Measurements from ENCODE around the gene AFF3. TPM values are rescaled to one million over a fixed set of nuclear protein-coding genes. Genes with fewer than 3 reads are reported as not detected.

Gene AFF3
- total and polyA plus RNA-seq, 2 of the 4 experiments (the other 2 are of a cell fraction) = 12.9 to 14.3 TPM

DNA sequence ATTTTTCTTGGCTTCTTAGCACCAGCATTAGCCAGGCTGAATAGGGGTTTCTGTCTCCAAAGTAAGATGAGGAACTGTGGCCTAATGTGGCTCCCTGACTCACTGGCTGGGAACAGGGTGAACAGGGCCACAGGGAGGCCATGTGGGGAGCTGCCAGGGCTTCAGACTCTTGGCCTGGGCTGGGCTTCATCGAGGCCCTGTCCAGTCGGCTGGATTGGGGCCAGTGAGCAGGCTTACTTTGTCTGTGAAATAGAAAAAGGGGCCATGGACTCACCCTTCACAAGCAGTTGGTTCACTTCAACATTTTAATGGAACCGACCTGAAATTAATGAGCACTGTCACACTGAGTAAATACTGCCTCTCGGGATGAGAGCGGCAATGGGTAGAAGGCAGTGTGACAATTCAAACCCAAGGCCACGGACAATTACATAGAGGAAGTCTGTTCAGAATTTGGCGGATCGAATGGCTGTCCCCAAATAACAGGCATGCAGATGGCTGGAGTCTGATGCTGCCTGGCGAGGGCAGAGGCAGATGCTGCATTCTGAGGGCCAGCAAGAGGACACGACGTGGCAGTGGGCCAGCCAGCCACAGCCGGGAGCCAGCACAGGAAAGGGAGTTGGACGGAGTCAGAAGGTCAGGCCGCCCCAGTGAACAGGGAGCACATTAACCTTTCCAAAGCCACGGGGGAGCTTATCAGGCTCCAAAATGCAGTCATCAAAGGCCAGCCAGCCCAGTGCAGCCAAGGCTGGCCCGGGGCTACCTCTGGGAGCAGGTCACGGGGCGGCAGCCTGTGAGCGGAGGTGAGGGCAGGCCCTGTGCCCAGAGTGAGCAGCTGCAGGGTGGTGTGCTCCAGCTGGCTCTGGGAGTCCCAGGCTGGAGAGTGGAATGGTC lies 506.0 kb downstream of the AFF3 start (continued):
- no peak for TF ChIP-seq RCOR1 (IDR thresholded peaks at IDR 0.05; ENCODE audit: insufficient replicate concordance, low read length)

DNA sequence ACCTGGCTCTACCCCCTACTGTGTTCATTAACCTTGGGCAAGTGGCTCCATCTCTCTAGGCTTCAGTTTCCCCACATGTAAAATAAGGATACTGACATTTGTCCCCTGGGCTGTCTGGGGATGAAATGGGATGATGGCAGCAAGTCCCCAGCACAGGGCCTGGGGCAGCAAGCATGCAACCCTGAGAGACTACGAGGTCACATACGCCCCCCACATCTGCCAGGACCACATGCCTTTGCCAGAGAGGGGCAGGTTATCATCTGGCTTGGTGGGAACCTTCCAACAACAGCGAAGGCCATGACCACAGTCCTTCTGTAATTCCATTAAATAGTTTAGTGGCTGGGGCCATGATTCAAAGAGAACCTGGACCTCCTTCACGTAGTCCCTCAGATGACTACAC lies 506.7 kb downstream of the AFF3 start:
- H3K4me1 ChIP-seq (ENCODE audit: control insufficient read depth, insufficient read depth, low read length) = peaks cover 2% of the 10 kb centered on the region; the same call in 1 of the 2 replicates
- H4K91ac ChIP-seq (ENCODE audit: insufficient read depth, low read depth, low read length) = no peak overlapping the region
- no peak overlapping the region for H3K56ac ChIP-seq (ENCODE audit: extremely low read depth, insufficient read depth, low read length)
- no peaks in the 10 kb centered on the region for H3K79me1 ChIP-seq (ENCODE audit: low read depth in 1 of 2, low read length in 2 of 2)
- H3K4me3 ChIP-seq (ENCODE audit: insufficient read depth, low read depth, low read length) = no peak overlapping the region
- no peak overlapping the region for H2BK20ac ChIP-seq (ENCODE audit: low read depth, low read length)
- no peak overlapping the region for H2AK5ac ChIP-seq (ENCODE audit: low read depth, low read length)
- H3K36me3 ChIP-seq (ENCODE audit: control insufficient read depth, insufficient read depth, low read length) = peaks cover 5% of the 10 kb centered on the region; the same call in 1 of the 2 replicates
- H4K5ac ChIP-seq (ENCODE audit: low read depth, low read length) = no peak overlapping the region
- no peaks in the 10 kb centered on the region; the same call in 1 of the 2 replicates for H4K20me1 ChIP-seq (ENCODE audit: insufficient read depth, low read length)
- no peak overlapping the region for H3K18ac ChIP-seq (ENCODE audit: low read depth, low read length)
- no peak overlapping the region for H4K8ac ChIP-seq (ENCODE audit: low read depth in 2 of 2, low read length in 2 of 2)
- dilution Hi-C loops (cut with HindIII; ENCODE audit: low sequenced_read_pairs, unreplicated experiment) (no loop called here), in situ Hi-C loops (cut with MboI; ENCODE audit: low sequenced_read_pairs) (no loop called here), intact Hi-C loops (cut with micrococcal nuclease) (no loop called here)
- BruUV-seq (replicated peaks) = no TSS peak
- no peak overlapping the region for H2AK9ac ChIP-seq (replicated peaks; ENCODE audit: low read depth, low read length, poor library complexity)
- no peak overlapping the region for H2BK5ac ChIP-seq (ENCODE audit: low read depth, low read length, poor library complexity, severe bottlenecking)
- DNase-seq (no peak), ATAC-seq (ENCODE audit: low read depth) (no peak)
- H3K4me2 ChIP-seq (ENCODE audit: low read depth, low read length) = no peak overlapping the region
- H2AFZ ChIP-seq (replicated peaks; ENCODE audit: low read length, poor library complexity) = no peak overlapping the region
- no peak overlapping the region for H2BK120ac ChIP-seq (ENCODE audit: low read depth, low read length)
- H3K27ac ChIP-seq (ENCODE audit: insufficient read depth, low read length) = no peak overlapping the region
- no peak overlapping the region for H2BK15ac ChIP-seq (ENCODE audit: low read depth, low read length)
- TF ChIP-seq RCOR1 (IDR thresholded peaks at IDR 0.05; ENCODE audit: insufficient replicate concordance, low read length) (no peak), MXI1 (IDR thresholded peaks at IDR 0.05; ENCODE audit: borderline replicate concordance, low read depth, low read length) (no peak), CHD1 (IDR thresholded peaks at IDR 0.05; ENCODE audit: low read depth, low read length) (no peak), NFE2L2 (IDR thresholded peaks at IDR 0.05; ENCODE audit: low read depth, low read length) (no peak), MAZ (IDR thresholded peaks at IDR 0.05; ENCODE audit: borderline replicate concordance, low read depth, low read length) (no peak)
- TF ChIP-seq, protein P1, sequence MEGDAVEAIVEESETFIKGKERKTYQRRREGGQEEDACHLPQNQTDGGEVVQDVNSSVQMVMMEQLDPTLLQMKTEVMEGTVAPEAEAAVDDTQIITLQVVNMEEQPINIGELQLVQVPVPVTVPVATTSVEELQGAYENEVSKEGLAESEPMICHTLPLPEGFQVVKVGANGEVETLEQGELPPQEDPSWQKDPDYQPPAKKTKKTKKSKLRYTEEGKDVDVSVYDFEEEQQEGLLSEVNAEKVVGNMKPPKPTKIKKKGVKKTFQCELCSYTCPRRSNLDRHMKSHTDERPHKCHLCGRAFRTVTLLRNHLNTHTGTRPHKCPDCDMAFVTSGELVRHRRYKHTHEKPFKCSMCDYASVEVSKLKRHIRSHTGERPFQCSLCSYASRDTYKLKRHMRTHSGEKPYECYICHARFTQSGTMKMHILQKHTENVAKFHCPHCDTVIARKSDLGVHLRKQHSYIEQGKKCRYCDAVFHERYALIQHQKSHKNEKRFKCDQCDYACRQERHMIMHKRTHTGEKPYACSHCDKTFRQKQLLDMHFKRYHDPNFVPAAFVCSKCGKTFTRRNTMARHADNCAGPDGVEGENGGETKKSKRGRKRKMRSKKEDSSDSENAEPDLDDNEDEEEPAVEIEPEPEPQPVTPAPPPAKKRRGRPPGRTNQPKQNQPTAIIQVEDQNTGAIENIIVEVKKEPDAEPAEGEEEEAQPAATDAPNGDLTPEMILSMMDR (conservative IDR thresholded peaks at IDR 0.05; ENCODE audit: low read depth, low read length) = no peak
- H3K14ac ChIP-seq (replicated peaks; ENCODE audit: low read depth, low read length) = no peak overlapping the region
- 100% methylated on average over 2 of the region's 4 CpGs; no CpG with 5 or more reads in 1 of the 2 experiments for WGBS, 2 experiments (ENCODE audit: extremely low coverage in 2 of 2, insufficient read length in 1 of 2)
- ChIA-PET POLR2A (ENCODE audit: unreplicated experiment) (no interaction called here), CTCF (no interaction called here)
- no peak overlapping the region for H3K4ac ChIP-seq (ENCODE audit: low read depth, low read length)
- 0 out of 2 replicates have a peak, but pooled peaks cover 4% of the 10 kb centered on the region for H3K9me1 ChIP-seq (ENCODE audit: insufficient read depth, low read length)
- H3K23ac ChIP-seq (ENCODE audit: low read depth, low read length) = no peak overlapping the region
- H3K9ac ChIP-seq (ENCODE audit: low read depth, low read length) = no peak overlapping the region
- H3K9me3 ChIP-seq (ENCODE audit: control insufficient read depth, insufficient read depth, low read length) = peaks cover 3% of the 10 kb centered on the region; the same call in 1 of the 2 replicates
- no peaks in the 10 kb centered on the region for H3K27me3 ChIP-seq (ENCODE audit: control insufficient read depth, insufficient read depth, low read length)

Measured in IMR-90 (cell line).